DMS 273 (cell line): ENCODE measurements around the gene LYPD1.

Source experiments
- DNase-seq: peaks from one replicate; lab custom pipeline; 2025; ENCODE audit not compliant: unreplicated experiment; lab: John Stamatoyannopoulos, UW

Gene LYPD1

GRCh38 chr2:132668987-132669907, 758 bp downstream of the LYPD1 start:
- DNase-seq = peak; percentile 60

GRCh38 chr2:132668189-132668823, 1.7 kb downstream of the LYPD1 start:
- DNase-seq = peak; percentile 69

GRCh38 chr2:132667706-132668105, 2.3 kb downstream of the LYPD1 start:
- DNase-seq = no peak

GRCh38 chr2:132665401-132666140, 4.4 kb downstream of the LYPD1 start:
- DNase-seq = no peak

GRCh38 chr2:132664096-132664495, 5.9 kb downstream of the LYPD1 start:
- no peak for DNase-seq

- DNase-seq = no peak
These were observed 7.3 kb downstream of the LYPD1 start for GRCh38 chr2:132662732-132663131.

GRCh38 chr2:132659331-132659730, 10.7 kb downstream of the LYPD1 start:
- no peak for DNase-seq

- DNase-seq = no peak
These were observed 13.6 kb downstream of the LYPD1 start for GRCh38 chr2:132656266-132656975.

- no peak for DNase-seq
These were observed 15.0 kb downstream of the LYPD1 start for GRCh38 chr2:132654968-132655367.

GRCh38 chr2:132654335-132654734, 15.7 kb downstream of the LYPD1 start:
- DNase-seq = no peak

- no peak for DNase-seq
These were observed 17.5 kb downstream of the LYPD1 start for GRCh38 chr2:132652474-132652873.

GRCh38 chr2:132651115-132652045, 18.6 kb downstream of the LYPD1 start:
- peak; percentile 69 for DNase-seq

- DNase-seq = no peak
These were observed 23.4 kb downstream of the LYPD1 start for GRCh38 chr2:132646540-132647108.

GRCh38 chr2:132645722-132646539, 24.1 kb downstream of the LYPD1 start:
- DNase-seq = no peak

GRCh38 chr2:132645176-132645575, 24.8 kb downstream of the LYPD1 start:
- no peak for DNase-seq

GRCh38 chr2:132642415-132642814, 27.6 kb downstream of the LYPD1 start:
- no peak for DNase-seq

- no peak for DNase-seq
These were observed 28.2 kb downstream of the LYPD1 start for GRCh38 chr2:132641819-132642218.

- DNase-seq = no peak
These were observed 29.9 kb downstream of the LYPD1 start for GRCh38 chr2:132640116-132640515.
